ENCODE measurements around the gene IGFN1.

DNA sequence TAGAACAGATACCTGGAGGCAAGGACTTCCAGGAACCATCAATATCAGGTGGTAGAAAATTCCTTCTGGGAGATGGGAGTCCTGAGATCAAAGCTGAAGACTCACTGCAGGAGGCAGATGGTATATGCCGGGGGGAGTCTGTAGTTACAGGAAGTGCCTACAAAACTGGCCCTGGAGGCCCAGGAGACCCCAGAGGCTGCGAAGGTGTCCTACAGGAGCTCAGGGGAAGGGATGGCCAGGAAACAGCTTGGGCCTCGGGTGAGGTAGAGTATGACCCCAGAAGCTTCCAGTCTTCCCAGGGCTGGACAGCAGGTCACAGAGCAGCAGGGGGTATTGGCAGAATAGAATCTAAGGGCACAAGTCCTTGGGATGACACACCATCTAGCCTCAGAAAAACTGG lies 16.4 kb downstream of the IGFN1 start:
- TF ChIP-seq POLR2A (IDR thresholded peaks at IDR 0.05; ENCODE audit: low read length) (no peak), GATA1 (IDR thresholded peaks at IDR 0.05; ENCODE audit: low read depth, low read length) (no peak)

Measured in erythroblast (primary cell).